Transverse colon (tissue), 4 donors: ENCODE results near the gene CREB5.

ENCODE experiments used
- POLR2A ChIP-seq: fragments of 450-650 bp; IDR thresholded peaks from one replicate; pipeline ENCODE4 v1.6.1; 2016; ENCODE audit warnings: antibody characterized with exemption, mild to moderate bottlenecking, moderate library complexity
- POLR2AphosphoS5 ChIP-seq, 3 donors: sonication (generic); formaldehyde crosslinking; IDR thresholded peaks; one replicate each; pipeline ENCODE4 v1.6.1; 2016; ENCODE audit warnings: antibody characterized with exemption in 3 of 3
- TF ChIP-seq, protein P1 (sequence below), 5 experiments: fragments of 200-600 bp in 3 of 5; fragments of 450-650 bp in 2 of 5; sonication (generic) in 3 of 5; IDR thresholded peaks; 1 replicate in 2 of 5; 2 replicates in 3 of 5; pipeline ENCODE4 v1.5.1; 2016 to 2017; ENCODE audit warnings: antibody characterized with exemption in 5 of 5, inconsistent platforms in 3 of 5, mild to moderate bottlenecking in 2 of 5, moderate library complexity in 1 of 5

DNA sequence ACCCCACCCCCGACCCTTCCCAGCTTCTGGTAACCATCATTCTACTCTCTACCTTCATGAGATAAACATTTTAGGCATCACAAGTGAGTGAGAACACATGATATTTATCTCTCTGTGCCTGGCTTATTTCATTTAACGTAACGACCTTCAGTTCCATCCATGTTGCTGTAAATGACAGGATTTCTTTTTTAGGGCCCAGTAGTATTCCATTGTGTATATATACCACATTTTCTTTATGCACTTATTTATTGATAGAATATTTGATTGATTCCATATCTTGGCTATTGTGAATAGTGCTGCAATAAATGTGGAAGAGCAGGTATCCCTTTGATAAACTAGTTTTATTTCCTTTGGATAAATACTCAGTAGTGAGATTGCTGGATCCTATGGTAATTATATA is 112.7 kb downstream of the CREB5 start:
- TF ChIP-seq, protein P1, sequence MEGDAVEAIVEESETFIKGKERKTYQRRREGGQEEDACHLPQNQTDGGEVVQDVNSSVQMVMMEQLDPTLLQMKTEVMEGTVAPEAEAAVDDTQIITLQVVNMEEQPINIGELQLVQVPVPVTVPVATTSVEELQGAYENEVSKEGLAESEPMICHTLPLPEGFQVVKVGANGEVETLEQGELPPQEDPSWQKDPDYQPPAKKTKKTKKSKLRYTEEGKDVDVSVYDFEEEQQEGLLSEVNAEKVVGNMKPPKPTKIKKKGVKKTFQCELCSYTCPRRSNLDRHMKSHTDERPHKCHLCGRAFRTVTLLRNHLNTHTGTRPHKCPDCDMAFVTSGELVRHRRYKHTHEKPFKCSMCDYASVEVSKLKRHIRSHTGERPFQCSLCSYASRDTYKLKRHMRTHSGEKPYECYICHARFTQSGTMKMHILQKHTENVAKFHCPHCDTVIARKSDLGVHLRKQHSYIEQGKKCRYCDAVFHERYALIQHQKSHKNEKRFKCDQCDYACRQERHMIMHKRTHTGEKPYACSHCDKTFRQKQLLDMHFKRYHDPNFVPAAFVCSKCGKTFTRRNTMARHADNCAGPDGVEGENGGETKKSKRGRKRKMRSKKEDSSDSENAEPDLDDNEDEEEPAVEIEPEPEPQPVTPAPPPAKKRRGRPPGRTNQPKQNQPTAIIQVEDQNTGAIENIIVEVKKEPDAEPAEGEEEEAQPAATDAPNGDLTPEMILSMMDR (IDR thresholded peaks at IDR 0.05) = no peak
- TF ChIP-seq POLR2A = no peak
- TF ChIP-seq POLR2AphosphoS5 (IDR thresholded peaks at IDR 0.05) = no peak
